Muscle layer of colon (tissue), 2 donors: ENCODE measurements around the gene ADAM10.

Experiments used
- H3K27ac ChIP-seq: one replicate; pipeline ENCODE4 v1.7.0; 2013; ENCODE audit warnings: low read depth, mild to moderate bottlenecking, low read length, moderate library complexity
- H3K27me3 ChIP-seq, 2 donors: one replicate each; pipeline ENCODE4 v1.7.0; 2013; ENCODE audit warnings: low read length in 2 of 2, mild to moderate bottlenecking in 2 of 2; ENCODE audit not compliant: insufficient read depth in 2 of 2, control insufficient read depth in 1 of 2
- H3K36me3 ChIP-seq: one replicate; pipeline ENCODE4 v1.7.0; 2013; ENCODE audit warnings: mild to moderate bottlenecking, low read length; ENCODE audit not compliant: insufficient read depth
- H3K4me1 ChIP-seq: one replicate; pipeline ENCODE4 v1.7.0; 2013; ENCODE audit warnings: mild to moderate bottlenecking, low read length; ENCODE audit not compliant: insufficient read depth
- H3K4me3 ChIP-seq, 2 donors: one replicate each; pipeline ENCODE4 v1.7.0; 2013; ENCODE audit warnings: low read length in 2 of 2, low read depth in 1 of 2, mild to moderate bottlenecking in 1 of 2, moderate library complexity in 1 of 2
- H3K9ac ChIP-seq: one replicate; pipeline ENCODE4 v1.7.0; 2013; ENCODE audit warnings: low read length
- H3K9me3 ChIP-seq: one replicate; pipeline ENCODE4 v1.7.0; 2013; ENCODE audit warnings: mild to moderate bottlenecking, low read length
- donor health status: abdominal sarcoma.
- donor health status: Adenocarcinoma of cecum.

The ADAM10 gene

DNA sequence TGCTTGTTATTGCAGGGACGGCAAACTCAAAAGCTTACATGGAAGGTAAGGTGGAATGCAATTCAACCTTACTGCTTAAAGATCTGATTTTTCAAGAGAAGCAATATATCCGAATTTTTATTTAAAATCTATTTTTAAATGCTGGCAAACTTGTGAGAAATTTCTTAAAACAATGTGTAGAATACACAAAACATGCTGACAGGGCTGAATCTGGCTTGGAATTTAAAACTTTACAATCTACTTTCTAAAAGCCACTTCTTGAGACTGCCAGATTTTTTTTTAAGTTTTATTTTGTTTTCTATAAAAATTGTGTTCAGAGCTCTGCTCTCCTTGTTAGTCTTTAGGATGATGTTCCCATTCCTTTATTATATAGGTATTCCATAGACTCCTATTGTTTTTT lies 146.7 kb downstream of the ADAM10 start:
- Histone ChIP-seq H3K36me3 (no peaks in the 10 kb centered on the region), H3K9ac (no peak overlapping the region), H3K9me3 (no peaks in the 10 kb centered on the region), H3K27ac (no peak overlapping the region), H3K4me1 (no peaks in the 10 kb centered on the region), H3K27me3 (no peaks in the 10 kb centered on the region), H3K4me3 (no peak overlapping the region)

DNA sequence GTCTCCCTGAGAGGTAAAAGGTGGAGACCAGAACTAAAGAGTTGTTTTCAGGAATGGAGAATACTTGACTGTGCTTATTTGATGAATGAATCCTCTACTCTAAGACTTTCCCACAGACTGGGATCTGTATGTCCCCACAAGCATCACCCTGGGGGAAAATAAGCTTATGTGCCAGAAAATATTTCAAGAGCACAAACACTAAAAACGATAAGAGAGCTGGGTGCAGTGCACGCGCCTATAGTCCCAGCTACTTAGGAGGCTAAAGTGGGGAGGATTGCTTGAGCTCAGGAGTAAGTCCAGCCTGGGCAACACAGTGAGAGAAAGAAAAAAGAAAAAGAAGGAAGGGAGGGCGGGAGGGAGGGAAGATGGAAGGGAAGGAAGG lies 150.7 kb downstream of the ADAM10 start:
- Histone ChIP-seq H3K4me1 (no peaks in the 10 kb centered on the region), H3K27ac (no peak overlapping the region), H3K4me3 (no peak overlapping the region), H3K9ac (no peak overlapping the region), H3K27me3 (no peaks in the 10 kb centered on the region), H3K36me3 (peaks cover 11% of the 10 kb centered on the region), H3K9me3 (no peaks in the 10 kb centered on the region)

DNA sequence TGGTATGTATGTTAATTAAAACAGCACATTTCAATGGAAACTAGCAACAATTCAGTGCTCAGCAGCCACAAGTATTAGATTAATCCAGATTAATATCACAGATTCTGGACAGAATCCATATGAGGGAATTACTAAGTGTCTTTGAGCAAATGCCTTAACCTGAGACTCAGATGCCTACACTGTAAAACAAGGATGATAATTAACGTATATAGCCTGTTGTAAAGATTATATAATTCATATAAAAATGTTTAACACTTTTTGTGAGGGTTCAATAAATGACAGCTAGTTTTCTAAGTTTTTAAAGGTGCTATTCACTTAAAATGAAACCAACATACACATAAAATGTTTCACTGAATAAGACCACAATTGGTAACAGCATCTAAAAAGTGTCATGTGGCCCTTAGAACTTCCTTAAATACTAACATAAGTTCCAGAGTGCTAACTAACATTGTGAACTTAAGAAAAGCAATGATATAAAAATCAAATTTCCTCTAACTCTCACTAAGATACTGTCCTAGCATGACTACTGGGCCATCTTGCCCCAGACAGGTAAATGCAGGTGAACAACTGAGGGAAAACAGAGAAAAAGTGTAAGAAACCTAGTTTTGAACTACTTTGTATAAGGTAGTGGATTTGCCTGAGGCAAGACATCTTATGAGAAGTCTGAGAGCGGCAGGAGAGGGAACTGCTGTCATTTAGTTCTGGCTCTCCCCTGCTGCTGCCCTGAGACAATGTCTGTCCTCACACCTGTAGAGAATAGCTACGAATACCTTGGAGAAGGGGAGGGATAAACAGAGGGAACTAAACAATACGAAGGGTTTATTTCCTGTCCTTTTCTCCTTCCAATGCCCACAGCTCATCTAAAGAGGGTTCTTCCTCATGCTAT lies 151.3 kb downstream of the ADAM10 start:
- Histone ChIP-seq H3K4me3 (no peak overlapping the region), H3K4me1 (no peaks in the 10 kb centered on the region), H3K27me3 (no peaks in the 10 kb centered on the region), H3K9ac (no peak overlapping the region), H3K27ac (no peak overlapping the region), H3K36me3 (peaks cover 11% of the 10 kb centered on the region), H3K9me3 (no peaks in the 10 kb centered on the region)

DNA sequence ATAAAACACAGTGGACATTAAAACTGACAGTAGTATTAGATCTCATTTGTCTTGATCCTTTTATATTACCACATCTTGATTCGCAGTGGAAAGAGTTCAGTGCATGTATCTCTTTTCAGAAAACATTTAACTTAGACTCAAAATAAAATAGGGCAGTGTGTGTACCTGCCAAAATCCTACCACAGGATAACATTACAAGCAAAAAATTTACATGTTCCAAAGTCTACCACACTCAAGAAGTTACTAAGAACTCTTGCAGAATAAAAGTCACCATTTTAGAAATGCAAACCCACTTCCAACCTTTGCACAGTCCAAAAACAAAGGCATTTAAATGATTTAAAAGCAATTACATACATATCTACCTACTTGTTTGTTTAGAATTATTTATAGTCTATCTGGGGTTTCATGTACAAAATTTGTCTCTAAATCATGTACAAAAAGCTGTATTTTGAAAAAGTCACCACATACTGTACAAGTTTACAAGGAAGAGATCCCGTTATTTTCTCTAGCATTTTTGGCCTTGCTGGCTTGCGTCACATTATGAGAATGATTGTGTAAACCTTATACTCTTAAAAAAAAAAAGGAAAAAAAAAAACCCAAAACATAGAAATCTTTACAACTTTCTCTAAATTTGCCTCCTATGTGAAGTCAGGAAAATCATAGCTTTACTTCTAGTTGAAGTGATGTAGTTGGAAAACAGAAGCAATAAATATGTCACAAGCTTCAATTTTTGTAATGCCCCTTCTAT lies 153.8 kb downstream of the ADAM10 start:
- no peak overlapping the region for H3K4me3 ChIP-seq
- peaks cover 11% of the 10 kb centered on the region for H3K36me3 ChIP-seq
- no peaks in the 10 kb centered on the region for H3K4me1 ChIP-seq
- H3K27me3 ChIP-seq = no peaks in the 10 kb centered on the region
- H3K27ac ChIP-seq = no peak overlapping the region
- no peak overlapping the region for H3K9ac ChIP-seq
- no peaks in the 10 kb centered on the region for H3K9me3 ChIP-seq

DNA sequence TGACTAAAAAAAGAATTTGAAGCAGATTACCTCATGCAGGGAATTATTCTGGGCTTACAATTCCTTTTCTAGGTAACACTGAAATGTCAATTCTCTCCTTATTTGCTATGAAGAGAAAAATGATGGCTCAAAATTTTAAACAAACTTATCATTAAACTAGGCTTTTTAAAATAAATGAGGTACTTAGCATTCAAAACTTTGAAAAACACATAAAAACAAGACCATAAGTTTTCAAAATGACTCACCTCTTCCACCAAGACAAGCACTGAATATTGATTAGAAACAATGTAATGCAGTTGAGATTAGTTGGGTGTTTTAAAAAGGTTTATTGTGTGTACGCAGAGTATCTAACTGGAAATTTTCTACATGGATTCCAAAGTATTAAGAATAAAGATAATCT lies 154.6 kb downstream of the ADAM10 start:
- H3K27ac ChIP-seq = no peak overlapping the region
- no peaks in the 10 kb centered on the region for H3K9me3 ChIP-seq
- no peak overlapping the region for H3K4me3 ChIP-seq
- H3K4me1 ChIP-seq = no peaks in the 10 kb centered on the region
- no peak overlapping the region for H3K9ac ChIP-seq
- H3K36me3 ChIP-seq = peaks cover 11% of the 10 kb centered on the region
- H3K27me3 ChIP-seq = no peaks in the 10 kb centered on the region

DNA sequence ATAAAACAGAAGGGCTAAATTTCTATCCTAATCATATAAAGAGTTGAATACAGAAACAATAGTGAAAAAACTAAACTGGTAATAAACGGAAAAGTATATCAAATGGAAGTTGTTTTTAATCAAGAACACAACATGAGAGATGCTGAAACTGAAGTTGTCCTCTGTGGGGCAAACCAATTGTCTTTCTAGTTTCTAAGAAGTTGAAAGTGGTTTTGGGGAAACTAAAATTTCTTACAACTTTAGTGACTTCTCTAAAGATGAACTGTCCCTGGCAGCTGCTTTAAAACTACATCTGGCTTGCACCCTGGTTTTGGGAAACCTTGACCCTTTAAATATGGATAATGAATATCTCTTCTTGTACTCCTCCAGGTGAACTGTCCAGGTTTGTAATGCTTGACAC lies 155.6 kb downstream of the ADAM10 start:
- Histone ChIP-seq H3K4me3 (no peak overlapping the region), H3K9me3 (no peaks in the 10 kb centered on the region), H3K36me3 (peaks cover 11% of the 10 kb centered on the region), H3K27ac (no peak overlapping the region), H3K4me1 (no peaks in the 10 kb centered on the region), H3K27me3 (no peaks in the 10 kb centered on the region), H3K9ac (no peak overlapping the region)

DNA sequence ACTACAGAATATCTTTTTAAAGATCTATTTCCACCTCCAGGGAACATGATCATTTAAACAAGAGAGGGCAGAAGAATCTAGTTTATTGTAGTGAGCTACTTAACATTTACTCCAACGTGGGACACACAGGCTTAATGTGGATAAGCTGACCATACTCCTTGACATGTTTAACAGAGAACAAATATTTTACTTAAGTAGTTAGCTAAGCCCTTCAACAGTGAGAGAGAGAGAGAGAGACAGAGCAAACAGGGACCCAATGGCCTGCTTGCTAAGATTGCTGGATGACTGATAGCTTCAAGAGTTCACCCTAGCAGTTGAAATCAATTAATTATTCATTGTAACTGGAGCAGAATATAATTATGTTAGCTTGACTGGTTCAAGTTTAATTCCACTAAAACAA lies 158.6 kb downstream of the ADAM10 start:
- no peak overlapping the region for H3K9ac ChIP-seq
- H3K4me3 ChIP-seq = no peak overlapping the region
- no peaks in the 10 kb centered on the region for H3K27me3 ChIP-seq
- no peaks in the 10 kb centered on the region for H3K9me3 ChIP-seq
- no peaks in the 10 kb centered on the region for H3K4me1 ChIP-seq
- H3K36me3 ChIP-seq = no peaks in the 10 kb centered on the region
- no peak overlapping the region for H3K27ac ChIP-seq

DNA sequence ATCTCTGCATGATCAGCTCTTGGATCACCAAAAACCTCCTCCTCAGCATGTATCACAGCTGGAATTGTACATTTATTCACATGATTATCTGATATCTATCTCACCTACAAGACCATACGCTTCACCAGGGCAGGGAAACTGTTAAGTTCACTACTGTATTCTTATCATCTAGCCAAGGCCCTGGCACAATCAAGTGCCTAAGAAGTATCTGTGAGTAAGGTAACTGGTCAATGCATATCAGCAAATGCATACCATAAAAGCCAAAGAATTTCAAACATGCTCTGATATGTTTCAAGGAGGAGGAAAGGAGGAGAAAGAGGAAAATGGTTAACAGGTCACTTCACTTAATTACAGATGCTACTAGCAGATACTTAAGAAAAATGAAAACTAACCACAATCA lies 159.3 kb downstream of the ADAM10 start:
- no peak overlapping the region for H3K9ac ChIP-seq
- H3K27ac ChIP-seq = no peak overlapping the region
- no peaks in the 10 kb centered on the region for H3K9me3 ChIP-seq
- H3K4me3 ChIP-seq = no peak overlapping the region
- H3K4me1 ChIP-seq = no peaks in the 10 kb centered on the region
- no peaks in the 10 kb centered on the region for H3K36me3 ChIP-seq
- no peaks in the 10 kb centered on the region for H3K27me3 ChIP-seq

DNA sequence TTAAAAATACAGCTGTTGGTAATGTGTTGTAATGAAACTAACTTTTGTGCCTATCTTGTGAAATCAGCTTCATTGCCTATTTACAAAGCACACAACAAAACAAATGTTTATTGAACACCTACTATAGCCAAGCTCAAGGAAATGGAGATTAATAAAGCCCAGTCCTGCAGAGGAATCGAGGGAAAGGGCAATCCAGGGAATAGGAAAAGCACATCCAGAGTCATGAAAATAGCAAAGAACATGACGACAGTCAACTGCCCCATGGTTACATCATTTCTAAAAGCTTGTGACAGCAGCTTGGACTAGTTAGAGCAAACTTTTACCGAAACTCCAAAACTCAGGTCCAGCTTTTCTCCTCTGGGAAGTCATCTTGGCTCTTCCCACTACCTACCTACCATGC lies 160.5 kb downstream of the ADAM10 start:
- Histone ChIP-seq H3K27ac (no peak overlapping the region), H3K4me3 (no peak overlapping the region)

DNA sequence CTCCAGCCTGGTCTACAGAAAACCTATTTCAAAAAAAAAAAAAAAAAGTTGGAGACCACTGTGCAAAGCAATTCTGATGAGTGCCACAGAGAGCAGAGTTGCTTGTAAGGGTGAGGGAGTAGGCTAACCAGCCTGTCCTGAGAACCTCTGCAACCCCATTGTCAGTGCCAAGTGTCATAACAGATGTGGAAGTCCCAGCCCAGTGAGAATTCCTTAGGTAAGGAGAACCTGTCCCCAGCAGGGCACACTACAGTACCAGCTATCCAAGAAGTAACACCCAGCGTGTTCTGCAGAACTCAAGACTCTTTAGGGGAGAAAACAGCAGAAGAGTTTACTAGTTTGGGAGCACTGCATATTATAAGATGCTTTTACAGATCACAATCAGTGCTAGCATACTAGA lies 161.4 kb downstream of the ADAM10 start:
- no peak overlapping the region for H3K27ac ChIP-seq
- no peaks in the 10 kb centered on the region for H3K4me1 ChIP-seq
- H3K27me3 ChIP-seq = no peaks in the 10 kb centered on the region
- no peaks in the 10 kb centered on the region for H3K36me3 ChIP-seq
- no peak overlapping the region for H3K9ac ChIP-seq
- H3K4me3 ChIP-seq = no peak overlapping the region
- no peaks in the 10 kb centered on the region for H3K9me3 ChIP-seq

More for the DNA sequence above, 160.5 kb downstream of the ADAM10 start:
- H3K36me3 ChIP-seq = no peaks in the 10 kb centered on the region
- no peaks in the 10 kb centered on the region for H3K27me3 ChIP-seq
- no peaks in the 10 kb centered on the region for H3K4me1 ChIP-seq
- H3K9ac ChIP-seq = no peak overlapping the region
- H3K9me3 ChIP-seq = no peaks in the 10 kb centered on the region

DNA sequence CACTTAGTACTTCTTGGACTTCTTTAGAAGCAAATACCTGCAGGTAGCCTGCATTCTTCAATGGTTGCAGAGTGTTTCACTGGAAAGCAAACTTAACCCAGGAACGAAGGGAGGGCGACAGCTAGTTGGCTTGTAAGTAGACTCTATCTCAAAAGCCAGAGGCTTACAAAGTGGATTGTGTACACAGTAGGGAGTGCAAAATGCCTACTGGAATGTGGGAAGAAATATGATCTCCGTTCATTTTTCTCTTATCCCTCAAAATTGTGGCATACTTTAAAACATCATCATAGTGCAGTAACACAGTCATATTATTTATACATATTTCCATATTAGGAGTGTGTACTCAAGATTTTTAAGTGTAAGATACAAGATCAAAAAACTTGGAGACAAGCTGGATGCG lies 162.0 kb downstream of the ADAM10 start:
- Histone ChIP-seq H3K27ac (no peak overlapping the region), H3K4me3 (no peak overlapping the region), H3K36me3 (no peaks in the 10 kb centered on the region), H3K4me1 (no peaks in the 10 kb centered on the region), H3K27me3 (no peaks in the 10 kb centered on the region), H3K9me3 (no peaks in the 10 kb centered on the region), H3K9ac (no peak overlapping the region)
